ENCODE results near the gene RYR3. TPM values are rescaled to one million over a fixed set of nuclear protein-coding genes. Genes with fewer than 3 reads are reported as not detected.

Gene RYR3
- total RNA-seq, 1 donor from 2014 or later = 0.32 TPM

- ATAC-seq = no peak
- H3K9me3 ChIP-seq = no peaks in the 10 kb centered on the region
- TF ChIP-seq CTCF (IDR thresholded peaks at IDR 0.05) = no peak
- no peak overlapping the region for H3K4me3 ChIP-seq
- intact Hi-C loops (cut with DNase I) = no loop called here
- H3K27me3 ChIP-seq (ENCODE audit: low read depth) = peaks cover 5% of the 10 kb centered on the region
- H3K36me3 ChIP-seq = no peaks in the 10 kb centered on the region
- H3K4me1 ChIP-seq = no peaks in the 10 kb centered on the region
- H3K27ac ChIP-seq = no peak overlapping the region
- DNase-seq = no peak
Measured at GRCh38 chr15:33670567-33670966, 359.8 kb downstream of the RYR3 start.

GRCh38 chr15:33671456-33671855 is 360.7 kb downstream of the RYR3 start:
- intact Hi-C loops (cut with DNase I) = no loop called here
- Histone ChIP-seq H3K4me3 (no peak overlapping the region), H3K36me3 (no peaks in the 10 kb centered on the region), H3K4me1 (no peaks in the 10 kb centered on the region), H3K27me3 (ENCODE audit: low read depth) (peaks cover 5% of the 10 kb centered on the region), H3K27ac (no peak overlapping the region), H3K9me3 (no peaks in the 10 kb centered on the region)
- DNase-seq (no peak), ATAC-seq (no peak)
- TF ChIP-seq CTCF (IDR thresholded peaks at IDR 0.05) = no peak

GRCh38 chr15:33675246-33675645 is 364.5 kb downstream of the RYR3 start:
- Histone ChIP-seq H3K4me1 (no peaks in the 10 kb centered on the region), H3K36me3 (no peaks in the 10 kb centered on the region), H3K27me3 (ENCODE audit: low read depth) (peaks cover 5% of the 10 kb centered on the region), H3K4me3 (no peak overlapping the region), H3K9me3 (no peaks in the 10 kb centered on the region), H3K27ac (no peak overlapping the region)
- intact Hi-C loops (cut with DNase I) = no loop called here
- DNase-seq (no peak), ATAC-seq (peak in 1 of 2 donors; percentile 33)
- TF ChIP-seq CTCF (IDR thresholded peaks at IDR 0.05) = peak; percentile 15

- DNase-seq (no peak), ATAC-seq (no peak)
- Histone ChIP-seq H3K27me3 (ENCODE audit: low read depth) (peaks cover 5% of the 10 kb centered on the region), H3K27ac (no peak overlapping the region), H3K4me1 (no peaks in the 10 kb centered on the region), H3K36me3 (no peaks in the 10 kb centered on the region), H3K4me3 (no peak overlapping the region), H3K9me3 (no peaks in the 10 kb centered on the region)
- TF ChIP-seq CTCF (IDR thresholded peaks at IDR 0.05) = no peak
- intact Hi-C loops (cut with DNase I) = no loop called here
Measured at GRCh38 chr15:33677238-33677830, 366.6 kb downstream of the RYR3 start.

GRCh38 chr15:33678176-33678575 is 367.4 kb downstream of the RYR3 start:
- Histone ChIP-seq H3K36me3 (no peaks in the 10 kb centered on the region), H3K27me3 (ENCODE audit: low read depth) (peaks cover 5% of the 10 kb centered on the region), H3K4me3 (no peak overlapping the region), H3K9me3 (no peaks in the 10 kb centered on the region), H3K4me1 (no peaks in the 10 kb centered on the region), H3K27ac (no peak overlapping the region)
- no peak for TF ChIP-seq CTCF (IDR thresholded peaks at IDR 0.05)
- no peak for ATAC-seq
- DNase-seq = no peak
- intact Hi-C loops (cut with DNase I) = no loop called here
